HPDE6-E6E7 (cell line): ENCODE measurements around the gene GALNT1.

ENCODE experiments used
- DNase-seq: peaks from one replicate; pipeline ENCODE4 v3.0.0; 2011; ENCODE audit warnings: missing footprints; ENCODE audit errors: extremely low spot score

GALNT1 gene

DNA sequence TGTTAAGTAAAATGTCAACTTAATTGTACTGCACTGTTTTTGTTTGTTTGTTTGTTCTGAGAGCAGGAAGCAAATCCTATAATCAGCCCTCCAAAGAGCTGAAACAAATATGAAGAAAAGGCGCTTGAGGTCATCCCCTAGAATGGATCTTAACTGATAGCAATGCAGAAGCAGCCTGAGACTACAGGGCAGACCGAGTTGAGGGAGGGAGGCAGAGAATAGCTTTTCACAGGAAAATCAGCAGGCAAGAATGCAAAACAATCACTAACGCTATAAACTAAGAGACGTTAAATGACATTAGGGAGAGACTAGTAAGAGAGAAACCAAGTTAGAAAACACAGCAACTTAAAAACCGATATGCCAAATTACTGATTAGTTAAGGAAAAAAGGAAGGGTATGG lies 37.2 kb downstream of the GALNT1 start:
- DNase-seq: no peak

DNA sequence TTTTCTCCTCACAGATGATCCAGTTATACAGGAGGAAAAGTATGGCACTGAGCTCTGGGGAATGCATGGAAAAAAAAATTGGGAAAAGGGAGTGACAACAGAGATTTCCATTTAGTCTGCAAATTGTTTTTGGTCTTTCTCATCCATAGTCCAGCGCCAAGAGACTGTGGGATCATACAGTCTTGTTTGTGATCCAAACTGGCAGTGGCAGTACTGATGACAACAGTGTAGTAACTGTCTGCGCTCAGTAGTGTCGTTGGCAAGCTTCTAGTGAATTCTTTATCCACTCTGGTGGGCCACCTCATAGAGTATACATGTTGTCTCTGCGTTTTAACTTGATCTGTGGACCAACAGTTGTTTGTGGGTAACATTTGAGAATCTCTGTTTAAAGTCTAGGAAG lies 37.9 kb downstream of the GALNT1 start:
- DNase-seq: no peak

DNA sequence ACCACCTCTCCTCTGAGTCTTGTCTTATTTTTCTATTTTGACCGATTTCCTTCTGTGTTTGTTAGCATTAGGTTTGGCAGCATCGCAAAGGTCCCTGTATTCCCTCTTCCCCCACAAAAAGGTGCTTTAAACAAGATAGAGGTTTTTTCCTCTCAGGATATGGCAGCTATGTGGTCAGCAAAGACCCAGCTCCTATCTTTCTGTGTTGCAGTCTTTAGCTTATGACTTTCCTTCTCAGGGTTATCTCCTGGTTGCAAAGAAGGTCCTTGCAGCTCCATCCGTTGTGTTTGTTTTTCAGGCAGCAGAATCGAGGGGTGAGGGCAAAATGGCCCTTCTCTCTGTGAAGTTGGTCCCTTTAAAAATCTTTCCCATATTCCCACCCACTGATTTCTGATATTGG lies 38.4 kb downstream of the GALNT1 start:
- DNase-seq: no peak

- no peak for DNase-seq
These were observed 39.2 kb downstream of the GALNT1 start for GRCh38 chr18:35620765-35621164.

- no peak for DNase-seq
These were observed 41.7 kb downstream of the GALNT1 start for GRCh38 chr18:35623255-35623654.

DNA sequence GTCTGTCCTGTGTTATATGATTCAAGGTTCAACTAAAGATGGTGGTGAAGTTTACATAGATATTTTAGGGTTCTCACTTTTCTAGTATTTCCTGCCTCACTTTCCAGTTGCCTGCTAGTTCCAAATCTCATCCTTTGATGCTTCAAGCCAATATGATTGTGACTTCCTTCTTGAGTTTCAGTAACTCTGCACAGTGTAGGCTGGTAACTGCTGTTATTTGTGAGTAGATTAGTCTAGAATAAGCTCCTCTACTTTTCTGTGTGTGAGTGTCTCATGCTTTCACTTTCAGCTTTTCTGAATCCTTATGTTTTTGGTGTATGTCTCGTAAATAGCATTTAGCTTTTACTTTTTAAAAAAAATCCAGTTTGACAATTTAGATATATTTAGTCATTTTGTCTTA lies 42.6 kb downstream of the GALNT1 start:
- no peak for DNase-seq

GRCh38 chr18:35625232-35625631 lies 43.7 kb downstream of the GALNT1 start:
- no peak for DNase-seq

- no peak for DNase-seq
These were observed 52.2 kb downstream of the GALNT1 start for GRCh38 chr18:35633761-35634160.

GRCh38 chr18:35634323-35634722 lies 52.8 kb downstream of the GALNT1 start:
- DNase-seq: no peak

DNA sequence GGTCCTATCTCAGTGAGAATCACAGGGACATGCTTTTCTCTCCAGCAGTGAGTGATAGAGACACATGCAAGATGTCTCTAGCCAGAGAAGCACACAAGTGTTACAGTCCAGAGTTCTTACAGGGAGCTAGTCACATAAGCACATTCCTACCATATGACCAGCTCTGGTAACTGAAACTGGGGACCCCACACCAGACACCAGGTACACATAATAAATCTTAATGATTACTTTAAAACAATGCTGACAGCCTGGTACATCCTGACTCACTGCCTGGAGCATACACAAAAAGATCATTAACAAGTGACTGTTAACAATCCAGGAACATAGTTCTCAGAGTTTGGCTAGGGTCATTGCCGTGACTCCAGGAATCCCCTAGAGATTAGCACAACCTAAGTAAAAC lies 53.6 kb downstream of the GALNT1 start:
- DNase-seq: no peak

DNA sequence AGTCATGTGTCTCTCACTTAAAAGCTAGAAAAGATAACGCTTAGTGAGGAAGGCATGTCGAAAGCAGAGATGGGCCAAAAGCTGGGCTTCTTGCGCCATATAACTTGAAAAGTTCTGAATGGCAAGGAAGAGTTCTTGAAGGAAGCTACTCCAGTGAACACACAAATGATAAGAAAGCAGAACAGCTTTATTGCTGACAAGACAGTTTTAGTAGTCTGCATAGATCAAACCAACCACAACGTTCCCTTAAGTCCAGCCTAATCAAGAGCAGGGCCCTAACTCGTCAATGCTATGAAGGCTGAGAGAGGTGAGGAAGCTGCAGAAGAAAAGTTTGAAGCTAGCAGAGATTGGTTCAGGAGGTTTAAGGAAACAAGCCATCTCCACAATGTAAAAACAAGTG lies 55.7 kb downstream of the GALNT1 start:
- DNase-seq: no peak

GRCh38 chr18:35639296-35639695 lies 57.8 kb downstream of the GALNT1 start:
- DNase-seq: no peak

DNA sequence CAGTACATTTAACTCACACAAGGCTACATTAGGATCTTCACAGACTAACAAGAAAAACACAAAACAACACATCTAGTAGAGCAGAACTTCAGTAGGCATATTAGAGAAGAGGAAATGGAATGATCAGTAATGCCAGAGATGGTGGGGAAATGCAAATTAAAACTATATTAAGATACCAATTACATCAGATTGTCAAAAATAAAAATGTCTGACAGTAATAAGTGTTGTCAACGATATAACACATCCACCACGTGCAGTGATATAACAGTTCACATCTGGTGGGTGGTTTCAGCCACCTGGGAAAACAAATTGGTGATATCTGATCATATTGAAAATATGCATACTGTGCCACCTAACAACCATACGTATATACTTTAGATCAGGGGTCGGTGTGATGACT lies 59.9 kb downstream of the GALNT1 start:
- no peak for DNase-seq

GRCh38 chr18:35641916-35642315 lies 60.4 kb downstream of the GALNT1 start:
- DNase-seq: no peak

GRCh38 chr18:35642802-35643201 lies 61.3 kb downstream of the GALNT1 start:
- no peak for DNase-seq

GRCh38 chr18:35646449-35646848 lies 64.9 kb downstream of the GALNT1 start:
- no peak for DNase-seq

- DNase-seq: no peak
These were observed 72.0 kb downstream of the GALNT1 start for GRCh38 chr18:35653392-35654135.

DNA sequence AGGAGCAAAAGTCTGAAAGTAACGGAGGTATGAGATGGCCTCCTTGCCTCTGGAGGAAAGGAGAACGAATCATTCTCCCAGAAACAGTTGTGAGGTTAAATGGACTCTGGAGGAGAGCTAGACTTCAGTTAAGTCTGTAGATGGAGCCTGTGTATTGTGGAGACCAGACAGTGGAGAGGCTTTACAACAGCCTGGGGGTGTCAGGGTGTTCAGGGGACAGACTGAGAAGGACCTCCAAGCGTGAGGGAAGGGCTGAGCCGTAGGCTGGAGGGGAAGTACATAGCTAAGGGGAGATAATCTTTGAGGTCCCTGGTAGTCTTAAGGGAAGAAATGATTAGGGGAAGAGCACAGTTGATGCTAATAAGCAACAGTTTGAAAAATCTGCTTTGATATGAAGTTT lies 76.6 kb downstream of the GALNT1 start:
- DNase-seq: no peak

- no peak for DNase-seq
These were observed 80.1 kb downstream of the GALNT1 start for GRCh38 chr18:35661483-35662146.

- DNase-seq: no peak
These were observed 80.9 kb downstream of the GALNT1 start for GRCh38 chr18:35662293-35663062.

- no peak for DNase-seq
These were observed 90.5 kb downstream of the GALNT1 start for GRCh38 chr18:35671966-35672603.

- DNase-seq: no peak
These were observed 91.4 kb downstream of the GALNT1 start for GRCh38 chr18:35672897-35673296.
